ENCODE data around the gene SIRT7. TPM values are rescaled to one million over a fixed set of nuclear protein-coding genes. Genes with fewer than 3 reads are reported as not detected.

Gene SIRT7
- total and polyA plus RNA-seq, 2 donors (not counting 1 experiment from before 2014, with no cell fraction given), result 3.3 to 18.7 TPM

GRCh38 chr17:81934098-81934757 lies 16.3 kb upstream of the SIRT7 start:
- no peaks in the 10 kb centered on the region for H3K79me2 ChIP-seq (ENCODE audit: control insufficient read depth, insufficient read depth, low read length)
- no peaks in the 10 kb centered on the region for H3K9me3 ChIP-seq (ENCODE audit: control insufficient read depth, insufficient read depth, low read depth, low read length)
- no peaks in the 10 kb centered on the region for H3K27me3 ChIP-seq (ENCODE audit: control insufficient read depth, insufficient read depth, low read length)
- no peak for DNase-seq (ENCODE audit: low read depth in 2 of 2)
- H3K27ac ChIP-seq (ENCODE audit: insufficient read depth, low read length), result no peak overlapping the region
- no peak for TF ChIP-seq CTCF (conservative IDR thresholded peaks at IDR 0.05 in 1 of 2, IDR thresholded peaks at IDR 0.05 in 1 of 2; ENCODE audit: low read depth in 1 of 2, low read length in 2 of 2)
- TF ChIP-seq EZH2 (IDR thresholded peaks at IDR 0.05; ENCODE audit: low read length, missing control alignments), result no peak
- H3K4me2 ChIP-seq (ENCODE audit: extremely low read depth, insufficient read depth, low read length), result no peak overlapping the region
- peaks cover 2% of the 10 kb centered on the region for H3K4me1 ChIP-seq (ENCODE audit: control insufficient read depth, extremely low read depth, insufficient read depth, low read length)
- no peak overlapping the region for H3K9ac ChIP-seq (ENCODE audit: insufficient read depth, low read length)
- H2AFZ ChIP-seq (ENCODE audit: low read length), result no peak overlapping the region
- no peak overlapping the region for H3K4me3 ChIP-seq (replicated peaks in 1 of 4; ENCODE audit: control extremely low read depth in 1 of 4, insufficient read depth in 1 of 4, low read depth in 3 of 4, low read length in 4 of 4)
- H4K20me1 ChIP-seq (ENCODE audit: control insufficient read depth, extremely low read depth, insufficient read depth, low read length), result no peaks in the 10 kb centered on the region
- H3K36me3 ChIP-seq (ENCODE audit: control insufficient read depth, insufficient read depth, low read length), result peaks cover 4% of the 10 kb centered on the region

DNA sequence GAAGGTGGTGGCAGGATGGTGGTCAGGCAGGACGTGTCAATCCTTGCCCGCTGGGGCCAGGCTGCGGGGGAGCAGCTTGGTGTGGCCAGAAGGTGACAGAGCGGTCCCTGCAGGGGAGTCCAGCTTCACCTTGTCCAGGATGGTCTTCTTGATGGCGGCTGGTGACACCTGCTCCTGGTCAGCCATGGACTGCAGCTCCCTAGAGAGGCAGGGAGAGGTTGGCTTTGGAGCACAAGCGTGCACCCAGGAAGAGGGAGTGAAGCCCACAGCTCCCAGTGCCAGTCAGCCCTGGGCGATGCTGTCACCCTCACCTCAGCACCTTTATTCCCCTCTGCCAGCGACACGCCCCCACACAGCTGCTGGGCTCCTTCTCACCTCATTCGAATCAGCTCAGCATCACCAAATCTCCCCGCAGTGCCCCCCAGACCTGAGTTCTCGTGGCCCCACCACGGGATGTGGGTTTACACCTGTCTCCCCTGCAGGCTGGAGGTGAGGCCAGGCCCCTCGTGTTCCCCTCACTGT lies 15.3 kb upstream of the SIRT7 start:
- TF ChIP-seq CTCF (conservative IDR thresholded peaks at IDR 0.05 in 1 of 2, IDR thresholded peaks at IDR 0.05 in 1 of 2; ENCODE audit: low read depth in 1 of 2, low read length in 2 of 2) (no peak), EZH2 (IDR thresholded peaks at IDR 0.05; ENCODE audit: low read length, missing control alignments) (no peak)
- no peaks in the 10 kb centered on the region for H3K79me2 ChIP-seq (ENCODE audit: control insufficient read depth, insufficient read depth, low read length)
- no peak overlapping the region for H3K9ac ChIP-seq (ENCODE audit: insufficient read depth, low read length)
- no peaks in the 10 kb centered on the region for H3K27me3 ChIP-seq (ENCODE audit: control insufficient read depth, insufficient read depth, low read length)
- H4K20me1 ChIP-seq (ENCODE audit: control insufficient read depth, extremely low read depth, insufficient read depth, low read length), result no peaks in the 10 kb centered on the region
- peaks cover 4% of the 10 kb centered on the region for H3K36me3 ChIP-seq (ENCODE audit: control insufficient read depth, insufficient read depth, low read length)
- H3K9me3 ChIP-seq (ENCODE audit: control insufficient read depth, insufficient read depth, low read depth, low read length), result no peaks in the 10 kb centered on the region
- no peak overlapping the region for H2AFZ ChIP-seq (ENCODE audit: low read length)
- DNase-seq (ENCODE audit: low read depth in 2 of 2), result no peak
- H3K4me3 ChIP-seq (replicated peaks in 1 of 4; ENCODE audit: control extremely low read depth in 1 of 4, insufficient read depth in 1 of 4, low read depth in 3 of 4, low read length in 4 of 4), result no peak overlapping the region
- no peak overlapping the region for H3K27ac ChIP-seq (ENCODE audit: insufficient read depth, low read length)
- H3K4me2 ChIP-seq (ENCODE audit: extremely low read depth, insufficient read depth, low read length), result no peak overlapping the region
- H3K4me1 ChIP-seq (ENCODE audit: control insufficient read depth, extremely low read depth, insufficient read depth, low read length), result peaks cover 2% of the 10 kb centered on the region

DNA sequence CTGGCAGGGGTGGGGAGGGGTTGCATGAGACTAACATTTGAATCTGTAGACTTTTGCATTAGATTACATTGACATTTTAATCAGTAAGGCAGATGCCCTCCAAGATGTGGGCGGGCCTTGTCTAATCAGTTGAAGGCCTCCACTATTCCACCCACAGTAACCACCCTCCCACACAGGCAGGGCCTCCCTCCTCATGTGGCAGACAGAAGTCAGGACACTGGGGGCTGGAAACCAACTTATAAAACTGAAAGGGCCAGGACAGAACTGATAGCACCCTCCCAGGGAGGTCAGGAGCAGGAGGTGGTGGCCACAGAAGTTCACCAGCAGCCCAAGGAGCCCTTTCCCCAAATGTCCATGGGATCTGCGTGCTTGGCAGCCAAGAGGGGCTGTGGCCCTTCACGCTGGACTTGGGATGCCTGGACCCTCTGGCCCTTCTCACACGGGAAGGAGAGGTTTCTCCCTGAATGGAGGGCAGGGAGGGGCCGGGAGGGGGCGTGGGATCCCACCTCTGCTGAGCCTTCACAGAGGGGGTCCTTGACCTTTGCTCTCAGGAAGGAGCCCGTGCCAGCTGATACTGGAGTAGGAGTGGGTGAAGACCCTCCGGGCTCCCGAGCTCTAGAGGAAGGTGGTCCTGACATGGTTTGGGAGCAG lies 14.5 kb upstream of the SIRT7 start:
- Histone ChIP-seq H4K20me1 (ENCODE audit: control insufficient read depth, extremely low read depth, insufficient read depth, low read length) (no peaks in the 10 kb centered on the region), H3K27ac (ENCODE audit: insufficient read depth, low read length) (no peak overlapping the region), H3K79me2 (ENCODE audit: control insufficient read depth, insufficient read depth, low read length) (no peaks in the 10 kb centered on the region), H3K4me1 (ENCODE audit: control insufficient read depth, extremely low read depth, insufficient read depth, low read length) (peaks cover 2% of the 10 kb centered on the region), H2AFZ (ENCODE audit: low read length) (no peak overlapping the region), H3K9ac (ENCODE audit: insufficient read depth, low read length) (no peak overlapping the region), H3K27me3 (ENCODE audit: control insufficient read depth, insufficient read depth, low read length) (no peaks in the 10 kb centered on the region), H3K9me3 (ENCODE audit: control insufficient read depth, insufficient read depth, low read depth, low read length) (no peaks in the 10 kb centered on the region), H3K36me3 (ENCODE audit: control insufficient read depth, insufficient read depth, low read length) (peaks cover 4% of the 10 kb centered on the region), H3K4me2 (ENCODE audit: extremely low read depth, insufficient read depth, low read length) (no peak overlapping the region), H3K4me3 (replicated peaks in 1 of 4; ENCODE audit: control extremely low read depth in 1 of 4, insufficient read depth in 1 of 4, low read depth in 3 of 4, low read length in 4 of 4) (no peak overlapping the region)
- TF ChIP-seq CTCF (conservative IDR thresholded peaks at IDR 0.05 in 1 of 2, IDR thresholded peaks at IDR 0.05 in 1 of 2; ENCODE audit: low read depth in 1 of 2, low read length in 2 of 2), result no peak
- TF ChIP-seq EZH2 (IDR thresholded peaks at IDR 0.05; ENCODE audit: low read length, missing control alignments), result no peak
- no peak for DNase-seq (ENCODE audit: low read depth in 2 of 2)

Measured in fibroblast of lung (primary cell).